PFSK-1 (cell line): Measurements from ENCODE around the gene IYD.

Experiments used
- FOXP2 ChIP-seq: optimal IDR thresholded peaks from 2 replicates; pipeline ENCODE3; 2011; ENCODE audit warnings: borderline replicate concordance, control low read depth, inconsistent platforms; ENCODE audit not compliant: insufficient read depth; ENCODE audit errors: extremely low read length, extremely low read depth
- POLR2AphosphoS5 ChIP-seq: IDR thresholded peaks from 2 replicates; pipeline ENCODE4 v1.6.1; 2012; ENCODE audit warnings: low read depth, mild to moderate bottlenecking, control low read depth, low read length, moderate library complexity
- REST ChIP-seq, 2 experiments: IDR thresholded peaks; 2 replicates each; pipeline versions ENCODE4 v1.6.1 to v1.8.0; 2011 to 2012; ENCODE audit warnings: low read depth in 2 of 2, low read length in 2 of 2, control low read depth in 1 of 2, inconsistent platforms in 1 of 2, mild to moderate bottlenecking in 1 of 2, moderate library complexity in 1 of 2; ENCODE audit not compliant: insufficient read depth in 1 of 2
- SIN3A ChIP-seq: IDR thresholded peaks from 2 replicates; pipeline ENCODE4 v1.6.1; 2012; ENCODE audit warnings: mild to moderate bottlenecking, low read length, moderate library complexity, borderline replicate concordance; ENCODE audit not compliant: insufficient read depth
- TAF1 ChIP-seq: IDR thresholded peaks from 2 replicates; pipeline ENCODE4 v1.6.1; 2012; ENCODE audit warnings: low read length, control low read depth, borderline replicate concordance; ENCODE audit not compliant: insufficient read depth

Gene IYD

GRCh38 chr6:150408842-150409241 is 40.0 kb downstream of the IYD start:
- TF ChIP-seq REST (IDR thresholded peaks at IDR 0.05; ENCODE audit: insufficient read depth in 1 of 2, low read depth in 2 of 2, low read length in 2 of 2) (no peak), SIN3A (no peak), POLR2AphosphoS5 (no peak), TAF1 (no peak), FOXP2 (no peak)

GRCh38 chr6:150409576-150410066 is 40.8 kb downstream of the IYD start:
- no peak for TF ChIP-seq SIN3A
- no peak; a peak in 1 of 4 replicates for TF ChIP-seq REST (IDR thresholded peaks at IDR 0.05; ENCODE audit: insufficient read depth in 1 of 2, low read depth in 2 of 2, low read length in 2 of 2)
- no peak for TF ChIP-seq FOXP2
- TF ChIP-seq POLR2AphosphoS5: no peak
- no peak for TF ChIP-seq TAF1

GRCh38 chr6:150410399-150410798 is 41.6 kb downstream of the IYD start:
- TF ChIP-seq FOXP2: no peak
- no peak for TF ChIP-seq REST (IDR thresholded peaks at IDR 0.05; ENCODE audit: insufficient read depth in 1 of 2, low read depth in 2 of 2, low read length in 2 of 2)
- TF ChIP-seq POLR2AphosphoS5: no peak
- TF ChIP-seq TAF1: no peak
- TF ChIP-seq SIN3A: no peak

GRCh38 chr6:150410906-150411305 is 42.1 kb downstream of the IYD start:
- TF ChIP-seq POLR2AphosphoS5 (no peak), FOXP2 (no peak), SIN3A (no peak), REST (IDR thresholded peaks at IDR 0.05; ENCODE audit: insufficient read depth in 1 of 2, low read depth in 2 of 2, low read length in 2 of 2) (no peak), TAF1 (no peak)

GRCh38 chr6:150412221-150412620 is 43.4 kb downstream of the IYD start:
- TF ChIP-seq TAF1: no peak
- no peak for TF ChIP-seq POLR2AphosphoS5
- no peak for TF ChIP-seq SIN3A
- no peak for TF ChIP-seq FOXP2
- no peak for TF ChIP-seq REST (IDR thresholded peaks at IDR 0.05; ENCODE audit: insufficient read depth in 1 of 2, low read depth in 2 of 2, low read length in 2 of 2)
